ENCODE measurements around the gene P3H4.
A peak's percentile ranks its signal among the peaks of the same experiment; 100 is the strongest.

P3H4 gene

DNA sequence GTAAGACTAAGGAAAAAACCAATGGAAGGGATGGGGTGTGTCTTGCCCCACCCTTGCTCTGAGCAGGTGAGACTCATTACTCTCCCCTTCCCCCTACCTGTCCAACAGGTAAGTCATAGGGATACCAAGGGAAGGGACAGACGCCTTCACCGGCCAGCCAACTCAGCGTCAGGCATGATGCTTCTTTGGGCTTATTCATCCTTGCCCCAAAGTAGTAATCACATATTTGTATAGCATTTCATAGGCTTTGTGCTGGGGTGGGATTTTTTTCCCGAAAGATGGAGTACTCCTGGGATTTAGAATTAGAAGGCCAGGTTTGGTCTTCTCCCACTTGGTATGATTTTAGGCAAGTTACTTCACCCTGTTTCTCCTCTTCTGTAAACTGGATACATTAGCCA lies 24.7 kb downstream of the P3H4 start:
- no peak overlapping the region; the same call in 1 of the 2 replicates for H3K4me3 ChIP-seq (replicated peaks; ENCODE audit: insufficient read depth, low read length)
- H3K27ac ChIP-seq (replicated peaks): no peak overlapping the region
- no peaks in the 10 kb centered on the region for H3K27me3 ChIP-seq (ENCODE audit: insufficient read depth, poor library complexity, severe bottlenecking)
- TF ChIP-seq GABPA (IDR thresholded peaks at IDR 0.05; ENCODE audit: low read depth) (no peak), POLR2AphosphoS5 (IDR thresholded peaks at IDR 0.05; ENCODE audit: low read depth) (no peak)
- TF ChIP-seq, protein P1, sequence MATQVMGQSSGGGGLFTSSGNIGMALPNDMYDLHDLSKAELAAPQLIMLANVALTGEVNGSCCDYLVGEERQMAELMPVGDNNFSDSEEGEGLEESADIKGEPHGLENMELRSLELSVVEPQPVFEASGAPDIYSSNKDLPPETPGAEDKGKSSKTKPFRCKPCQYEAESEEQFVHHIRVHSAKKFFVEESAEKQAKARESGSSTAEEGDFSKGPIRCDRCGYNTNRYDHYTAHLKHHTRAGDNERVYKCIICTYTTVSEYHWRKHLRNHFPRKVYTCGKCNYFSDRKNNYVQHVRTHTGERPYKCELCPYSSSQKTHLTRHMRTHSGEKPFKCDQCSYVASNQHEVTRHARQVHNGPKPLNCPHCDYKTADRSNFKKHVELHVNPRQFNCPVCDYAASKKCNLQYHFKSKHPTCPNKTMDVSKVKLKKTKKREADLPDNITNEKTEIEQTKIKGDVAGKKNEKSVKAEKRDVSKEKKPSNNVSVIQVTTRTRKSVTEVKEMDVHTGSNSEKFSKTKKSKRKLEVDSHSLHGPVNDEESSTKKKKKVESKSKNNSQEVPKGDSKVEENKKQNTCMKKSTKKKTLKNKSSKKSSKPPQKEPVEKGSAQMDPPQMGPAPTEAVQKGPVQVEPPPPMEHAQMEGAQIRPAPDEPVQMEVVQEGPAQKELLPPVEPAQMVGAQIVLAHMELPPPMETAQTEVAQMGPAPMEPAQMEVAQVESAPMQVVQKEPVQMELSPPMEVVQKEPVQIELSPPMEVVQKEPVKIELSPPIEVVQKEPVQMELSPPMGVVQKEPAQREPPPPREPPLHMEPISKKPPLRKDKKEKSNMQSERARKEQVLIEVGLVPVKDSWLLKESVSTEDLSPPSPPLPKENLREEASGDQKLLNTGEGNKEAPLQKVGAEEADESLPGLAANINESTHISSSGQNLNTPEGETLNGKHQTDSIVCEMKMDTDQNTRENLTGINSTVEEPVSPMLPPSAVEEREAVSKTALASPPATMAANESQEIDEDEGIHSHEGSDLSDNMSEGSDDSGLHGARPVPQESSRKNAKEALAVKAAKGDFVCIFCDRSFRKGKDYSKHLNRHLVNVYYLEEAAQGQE (IDR thresholded peaks at IDR 0.05; ENCODE audit: insufficient replicate concordance, low read depth): no peak
- no peak for DNase-seq (ENCODE audit: low read depth in 1 of 2, low spot score in 1 of 2)

DNA sequence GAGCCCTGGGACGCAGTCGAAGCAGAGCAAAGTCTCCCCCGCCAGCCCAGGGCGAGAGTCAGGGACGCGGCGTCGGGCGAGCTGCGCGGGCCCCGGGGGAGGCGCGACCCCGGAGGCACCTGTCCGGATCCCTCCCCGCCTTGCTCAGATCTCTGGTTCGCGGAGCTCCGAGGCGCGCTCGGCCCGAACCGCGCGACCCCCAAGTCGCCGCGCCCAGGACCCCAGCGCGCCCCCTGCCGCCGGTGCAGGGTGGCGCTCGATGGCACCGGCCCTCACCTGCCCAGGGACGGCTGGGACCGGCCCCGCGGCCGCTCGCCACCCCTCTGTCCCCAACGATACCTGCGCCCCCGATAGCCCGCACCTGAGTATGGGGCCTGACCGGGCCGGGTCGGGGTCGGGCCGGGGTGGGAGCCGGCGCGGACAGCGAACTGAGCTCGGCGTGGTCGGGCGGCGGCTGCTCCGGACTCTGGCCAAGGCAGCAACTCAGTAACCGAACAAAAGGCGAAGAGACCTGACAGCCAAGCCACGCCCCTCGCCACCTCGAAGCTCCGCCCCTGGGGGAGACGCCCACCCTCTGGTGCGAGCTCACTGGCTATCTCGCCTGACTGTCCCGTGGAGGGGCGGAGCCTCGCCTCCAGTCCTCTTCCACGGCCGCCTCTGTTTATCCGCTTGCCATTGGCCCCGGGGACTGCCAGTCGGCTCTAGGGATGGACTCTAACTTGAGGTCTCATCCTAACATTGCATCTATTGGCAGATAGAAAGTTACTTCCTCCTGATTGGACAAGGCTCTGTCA lies 25.3 kb downstream of the P3H4 start, which contains the start of gene JUP:
Gene JUP (minus strand): TSS at position 485 of the 794 bp plus-strand sequence. CDS start 14,857 bp downstream, outside the sequence.
- H3K4me3 ChIP-seq (replicated peaks; ENCODE audit: insufficient read depth, low read length): peak within 1 kb of the TSS; percentile 50
- no peak for TF ChIP-seq GABPA (IDR thresholded peaks at IDR 0.05; ENCODE audit: low read depth)
- peak; percentile 56; the same call in 1 of the 2 replicates for TF ChIP-seq POLR2AphosphoS5 (IDR thresholded peaks at IDR 0.05; ENCODE audit: low read depth)
- TF ChIP-seq, protein P2, sequence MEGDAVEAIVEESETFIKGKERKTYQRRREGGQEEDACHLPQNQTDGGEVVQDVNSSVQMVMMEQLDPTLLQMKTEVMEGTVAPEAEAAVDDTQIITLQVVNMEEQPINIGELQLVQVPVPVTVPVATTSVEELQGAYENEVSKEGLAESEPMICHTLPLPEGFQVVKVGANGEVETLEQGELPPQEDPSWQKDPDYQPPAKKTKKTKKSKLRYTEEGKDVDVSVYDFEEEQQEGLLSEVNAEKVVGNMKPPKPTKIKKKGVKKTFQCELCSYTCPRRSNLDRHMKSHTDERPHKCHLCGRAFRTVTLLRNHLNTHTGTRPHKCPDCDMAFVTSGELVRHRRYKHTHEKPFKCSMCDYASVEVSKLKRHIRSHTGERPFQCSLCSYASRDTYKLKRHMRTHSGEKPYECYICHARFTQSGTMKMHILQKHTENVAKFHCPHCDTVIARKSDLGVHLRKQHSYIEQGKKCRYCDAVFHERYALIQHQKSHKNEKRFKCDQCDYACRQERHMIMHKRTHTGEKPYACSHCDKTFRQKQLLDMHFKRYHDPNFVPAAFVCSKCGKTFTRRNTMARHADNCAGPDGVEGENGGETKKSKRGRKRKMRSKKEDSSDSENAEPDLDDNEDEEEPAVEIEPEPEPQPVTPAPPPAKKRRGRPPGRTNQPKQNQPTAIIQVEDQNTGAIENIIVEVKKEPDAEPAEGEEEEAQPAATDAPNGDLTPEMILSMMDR (IDR thresholded peaks at IDR 0.05; ENCODE audit: insufficient read depth, low read length): peak; percentile 17
- TF ChIP-seq, protein P1 (IDR thresholded peaks at IDR 0.05; ENCODE audit: insufficient replicate concordance, low read depth): no peak
- TF ChIP-seq SPI1 (IDR thresholded peaks at IDR 0.05; ENCODE audit: borderline replicate concordance, low read depth): no peak
- peak; percentile 91 to 99 for DNase-seq (ENCODE audit: low read depth in 1 of 2, low spot score in 1 of 2)
- peak within 1 kb of the TSS; percentile 66 for H3K27ac ChIP-seq (replicated peaks)
- H3K27me3 ChIP-seq (ENCODE audit: insufficient read depth, poor library complexity, severe bottlenecking): no peaks in the 10 kb centered on the region

DNA sequence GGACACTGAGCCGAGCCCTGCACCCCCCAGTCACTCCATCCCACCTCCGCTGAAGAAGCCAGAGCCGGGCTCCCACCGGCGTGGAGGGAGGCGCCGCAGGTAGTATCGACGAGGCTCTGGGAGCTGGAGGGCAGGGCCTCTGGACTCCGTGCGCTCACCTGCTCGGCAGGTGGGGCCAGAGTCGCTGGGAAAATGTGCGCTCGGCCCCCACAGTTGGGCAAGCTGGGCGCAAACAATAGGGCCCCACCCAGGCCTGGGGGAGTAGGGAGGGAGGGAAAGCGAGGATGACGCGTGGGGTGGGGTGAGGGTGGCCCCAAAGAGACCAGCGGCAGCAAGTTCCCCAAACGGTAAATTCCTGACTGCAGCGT lies 25.9 kb downstream of the P3H4 start:
- Histone ChIP-seq H3K27me3 (ENCODE audit: insufficient read depth, poor library complexity, severe bottlenecking) (no peaks in the 10 kb centered on the region), H3K27ac (replicated peaks) (peak overlapping the region; percentile 66), H3K4me3 (replicated peaks; ENCODE audit: insufficient read depth, low read length) (peak overlapping the region; percentile 50)
- TF ChIP-seq, protein P1 (IDR thresholded peaks at IDR 0.05; ENCODE audit: insufficient replicate concordance, low read depth): no peak
- TF ChIP-seq, protein P2 (IDR thresholded peaks at IDR 0.05; ENCODE audit: insufficient read depth, low read length): no peak
- TF ChIP-seq GABPA (IDR thresholded peaks at IDR 0.05; ENCODE audit: low read depth) (no peak), SPI1 (IDR thresholded peaks at IDR 0.05; ENCODE audit: borderline replicate concordance, low read depth) (no peak), POLR2AphosphoS5 (IDR thresholded peaks at IDR 0.05; ENCODE audit: low read depth) (no peak)
- DNase-seq (ENCODE audit: low read depth in 1 of 2, low spot score in 1 of 2): peak in 1 of 2 experiments; percentile 61

Measured in HL-60 (cell line).